Raji (cell line): ENCODE measurements around the gene SARS1.

Source experiments
- POLR2A ChIP-seq: IDR thresholded peaks from 2 replicates; pipeline ENCODE4 v1.6.1; 2011; ENCODE audit warnings: low read depth, low read length, control low read depth; ENCODE audit not compliant: insufficient read depth

The SARS1 gene

DNA sequence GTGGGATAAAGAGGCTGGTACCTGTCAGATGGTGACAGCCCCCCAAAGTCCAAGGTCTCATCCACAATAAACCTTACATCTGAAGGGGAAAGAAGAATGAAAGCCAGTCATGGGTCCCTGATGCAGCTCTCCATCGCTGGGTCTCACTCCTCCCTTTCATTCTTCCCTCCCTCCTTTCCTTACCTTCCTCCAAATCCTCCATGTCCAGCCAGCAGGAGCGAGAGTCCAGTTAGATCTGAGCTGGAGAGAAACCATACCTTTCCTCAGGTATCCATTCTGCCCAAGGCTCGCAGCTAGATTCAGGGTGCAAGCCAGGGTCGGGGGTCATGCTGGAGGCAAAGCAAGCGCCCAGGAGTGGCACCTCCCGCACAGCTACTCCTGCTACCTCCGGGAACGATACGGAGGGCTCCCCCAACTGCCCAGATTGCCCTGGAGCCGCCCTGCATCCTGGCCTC is 68.8 kb downstream of the SARS1 start:
- TF ChIP-seq POLR2A: no peak

DNA sequence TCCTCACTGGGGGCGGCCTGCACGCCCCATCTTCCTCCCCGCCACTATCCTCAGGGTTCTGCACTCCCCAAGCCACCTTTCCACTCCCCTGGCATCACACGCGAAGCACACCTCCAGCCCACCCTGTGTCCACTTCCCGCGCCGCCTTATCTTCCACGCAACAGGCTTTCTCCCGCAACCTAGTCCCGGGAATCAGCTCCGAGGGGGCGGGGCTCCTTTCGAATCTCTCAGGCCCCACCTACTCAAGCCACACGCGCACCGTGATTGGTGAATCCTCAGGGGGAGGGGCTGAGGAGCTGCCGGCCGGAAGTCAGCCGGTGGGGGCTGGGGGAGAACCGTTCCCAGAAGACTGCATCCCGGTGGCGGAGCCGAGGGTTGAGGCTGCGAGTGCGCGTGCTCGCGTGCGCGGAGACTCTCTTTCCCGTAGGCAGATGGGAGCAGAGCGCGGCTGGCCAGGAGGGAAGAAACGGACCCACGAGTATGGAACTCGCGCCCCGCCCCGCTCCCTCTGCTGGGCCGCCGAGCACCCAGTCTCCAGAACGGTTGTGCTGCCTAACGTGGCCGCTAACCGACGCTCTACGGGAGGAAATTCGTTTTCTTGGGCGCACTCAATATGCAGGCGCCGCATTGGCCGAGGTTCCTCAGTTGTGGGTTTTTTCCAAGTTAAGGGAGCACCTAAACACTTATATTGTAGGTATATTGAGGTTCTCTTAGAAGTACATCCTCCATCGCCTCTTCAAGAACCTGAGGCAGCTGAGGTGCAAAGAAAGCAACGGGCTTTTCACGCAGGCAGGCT is 69.4 kb downstream of the SARS1 start, which contains the start of gene PSRC1:
TSS of gene PSRC1 (minus strand) at position 194 of the 796 bp plus-strand sequence.
- TF ChIP-seq POLR2A: peak; percentile 89

DNA sequence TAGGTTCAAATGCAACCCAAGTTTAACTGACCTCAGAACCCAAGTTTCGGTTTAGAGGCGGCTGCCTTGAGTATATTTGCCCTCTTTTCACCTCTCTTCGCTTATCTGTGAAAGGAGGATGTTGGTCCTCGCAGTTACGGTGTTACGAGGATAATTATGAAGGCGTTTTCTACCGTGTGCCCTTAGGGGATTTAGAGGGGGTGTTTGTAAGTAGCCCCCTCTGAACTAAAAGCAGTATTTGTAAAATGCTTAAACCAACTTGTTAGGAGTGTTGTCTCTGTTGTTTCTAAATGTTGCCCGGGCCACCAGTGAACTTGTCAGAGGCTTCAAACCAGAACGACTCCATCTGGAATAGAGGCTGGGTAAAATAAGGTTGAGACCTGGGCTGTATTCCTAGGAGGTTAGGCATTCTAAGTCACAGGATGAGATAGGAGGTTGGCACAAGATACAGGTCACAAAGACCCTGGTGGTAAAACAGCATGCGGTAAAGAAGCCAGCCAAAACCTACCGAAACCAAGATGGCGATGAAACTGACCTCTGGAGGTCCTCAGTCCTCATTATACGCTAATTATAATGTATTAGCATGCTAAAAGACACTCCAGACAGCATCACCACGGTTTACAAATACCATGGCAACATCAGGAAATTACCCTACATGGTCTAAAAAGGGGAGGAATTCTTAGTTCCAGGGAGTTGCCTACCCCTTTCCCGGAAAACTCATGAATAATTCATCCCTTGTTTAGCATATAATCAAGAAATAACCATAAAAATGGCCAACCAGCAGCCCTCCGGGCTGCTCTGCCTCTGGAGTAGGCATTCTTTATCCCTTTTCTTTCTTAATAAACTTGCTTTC is 70.3 kb downstream of the SARS1 start:
- no peak for TF ChIP-seq POLR2A
